HCT116 (cell line): Measurements from ENCODE around the gene EGFLAM. TPM values are rescaled to one million over a fixed set of nuclear protein-coding genes. Genes with fewer than 3 reads are reported as not detected.

Experiments used
- ATAC-seq: fragments of 200-7000 bp; cut with Tn5 transposase; 2 replicates; pipeline ENCODE4 v1.9.1; 2020; ENCODE audit warnings: mild to moderate bottlenecking, moderate library complexity
- Bru-seq: library from RNA; stranded (reverse); fragments of 400-500 nt; gene quantifications from one replicate; lab custom pipeline; 2021; lab: Mats Ljungman, UMichigan
- BruChase-seq, 2 experiments: library from RNA; stranded (reverse); fragments of 400-500 nt; gene quantifications; one replicate each; lab custom pipeline; 2021; lab: Mats Ljungman, UMichigan
- BruUV-seq: library from RNA; stranded (reverse); fragments of 400-500 nt; replicated peaks from 2 replicates; lab custom pipeline; 2021; lab: Mats Ljungman, UMichigan
- CTCF ChIA-PET: fragments of 300-600 bp; sonication (Branson Sonifier 250); formaldehyde crosslinking; loops from one replicate; lab custom pipeline; 2021; ENCODE audit warnings: antibody characterized with exemption; lab: Charles Lee
- POLR2A ChIA-PET: fragments of 300-600, 350-600 bp; sonication (Branson Sonifier 250); formaldehyde crosslinking; loops from one replicate; lab custom pipeline; 2021; ENCODE audit warnings: antibody characterized with exemption; lab: Charles Lee
- RAD21 ChIA-PET, 2 experiments: fragments of 300-600 bp; sonication (Branson Sonifier 250); formaldehyde crosslinking; loops; one replicate each; lab custom pipeline; 2023; ENCODE audit warnings: low total read pairs in 2 of 2; ENCODE audit not compliant: uncharacterized antibody in 2 of 2, unreplicated experiment in 2 of 2, low non-redundant PET in 1 of 2; lab: Charles Lee
- DNase-seq: peaks from one replicate; pipeline ENCODE4 v3.0.0-alpha.2; 2010; ENCODE audit warnings: low read depth, low spot score
- H2AFZ ChIP-seq: fragments of 200-600 bp; shearing (Covaris generic), sonication (generic); 2 replicates; pipeline ENCODE4 v1.6.1; 2017; ENCODE audit warnings: low read depth, mixed run types, mixed read lengths, antibody characterized with exemption, low read length; ENCODE audit not compliant: poor library complexity, severe bottlenecking
- H3K27ac ChIP-seq: 2 replicates; pipeline ENCODE4 v1.5.1; 2012; ENCODE audit warnings: low read depth, low read length
- H3K27me3 ChIP-seq: fragments of 200-600 bp; sonication (generic); 2 replicates; pipeline ENCODE4 v1.6.1; 2016; ENCODE audit warnings: mixed run types, low read length, mixed read lengths; ENCODE audit not compliant: insufficient read depth
- H3K36me3 ChIP-seq, 2 experiments: fragments of 200-500 bp in 1 of 2; fragments of 200-600 bp in 1 of 2; sonication (Bioruptor generic) in 1 of 2; sonication (generic) in 1 of 2; 2 replicates each; pipeline versions ENCODE4 v1.5.1 to v1.6.1; 2014 to 2016; ENCODE audit warnings: low read length in 2 of 2, inconsistent platforms in 1 of 2, mixed read lengths in 1 of 2, mixed run types in 1 of 2; ENCODE audit not compliant: insufficient read depth in 2 of 2, control insufficient read depth in 1 of 2
- H3K4me1 ChIP-seq, 2 experiments: fragments of 200-600 bp in 1 of 2; sonication (generic) in 1 of 2; 2 replicates each; pipeline versions ENCODE4 v1.5.1 to v1.6.1; 2012 to 2017; ENCODE audit warnings: low read length in 2 of 2, inconsistent platforms in 1 of 2, mild to moderate bottlenecking in 1 of 2, mixed read lengths in 1 of 2, mixed run types in 1 of 2, moderate library complexity in 1 of 2; ENCODE audit not compliant: insufficient read depth in 2 of 2, control insufficient read depth in 1 of 2
- H3K4me2 ChIP-seq: fragments of 200-600 bp; sonication (generic); 2 replicates; pipeline ENCODE4 v1.6.1; 2017; ENCODE audit warnings: mixed run types, low read length, mixed read lengths
- H3K4me3 ChIP-seq, 2 experiments: fragments of 200-600 bp in 1 of 2; sonication (generic) in 1 of 2; replicated peaks in 1 of 2; 2 replicates each; pipeline ENCODE4 v1.5.1; 2011 to 2016; ENCODE audit warnings: low read length in 2 of 2, control low read depth in 1 of 2, low read depth in 1 of 2, mild to moderate bottlenecking in 1 of 2, mixed read lengths in 1 of 2, mixed run types in 1 of 2
- H3K79me2 ChIP-seq: fragments of 200-600 bp; sonication (generic); 2 replicates; pipeline ENCODE4 v1.6.1; 2017; ENCODE audit warnings: mild to moderate bottlenecking, mixed run types, low read length, moderate library complexity, mixed read lengths; ENCODE audit not compliant: insufficient read depth
- H3K9ac ChIP-seq: fragments of 200-600 bp; sonication (generic); 2 replicates; pipeline ENCODE4 v1.6.1; 2016; ENCODE audit warnings: low read length, mixed read lengths
- H3K9me2 ChIP-seq: fragments of 200-600 bp; sonication (generic), shearing (Covaris generic); 2 replicates; pipeline ENCODE4 v1.6.1; 2017; ENCODE audit warnings: mixed run types, mild to moderate bottlenecking, moderate library complexity; ENCODE audit not compliant: insufficient read depth
- H3K9me3 ChIP-seq, 2 experiments: fragments of 200-500 bp in 1 of 2; fragments of 200-600 bp in 1 of 2; sonication (Bioruptor generic) in 1 of 2; sonication (generic) in 1 of 2; 2 replicates each; pipeline ENCODE4 v1.6.1; 2014 to 2017; ENCODE audit warnings: low read length in 2 of 2, mixed read lengths in 2 of 2, inconsistent platforms in 1 of 2, low read depth in 1 of 2, mild to moderate bottlenecking in 1 of 2, mixed run types in 1 of 2, moderate library complexity in 1 of 2; ENCODE audit not compliant: control insufficient read depth in 1 of 2, insufficient read depth in 1 of 2
- H4K20me1 ChIP-seq: fragments of 200-600 bp; sonication (generic), shearing (Covaris generic); 2 replicates; pipeline ENCODE4 v1.6.1; 2017; ENCODE audit warnings: mixed run types, mild to moderate bottlenecking, moderate library complexity; ENCODE audit not compliant: insufficient read depth
- ATF3 ChIP-seq: IDR thresholded peaks from 2 replicates; pipeline ENCODE4 v1.6.1; 2012
- CBX3 ChIP-seq: IDR thresholded peaks from 2 replicates; pipeline ENCODE4 v1.6.1; 2012; ENCODE audit warnings: low read depth
- CEBPB ChIP-seq: IDR thresholded peaks from 2 replicates; pipeline ENCODE4 v1.6.1; 2012; ENCODE audit warnings: low read depth
- EGR1 ChIP-seq: IDR thresholded peaks from 2 replicates; pipeline ENCODE4 v1.6.1; 2012; ENCODE audit warnings: low read depth
- EZH2 ChIP-seq: fragments of 200-600 bp; sonication (generic); IDR thresholded peaks from 2 replicates; pipeline ENCODE4 v1.6.1; 2017; ENCODE audit warnings: antibody characterized with exemption, mixed run types
- EZH2phosphoT487 ChIP-seq: fragments of 200-600 bp; IDR thresholded peaks from 2 replicates; pipeline ENCODE4 v1.6.1; 2018; ENCODE audit warnings: antibody characterized with exemption, borderline replicate concordance
- MAX ChIP-seq: IDR thresholded peaks from 2 replicates; pipeline ENCODE4 v1.6.1; 2012
- POLR2A ChIP-seq: IDR thresholded peaks from 2 replicates; pipeline ENCODE4 v1.7.0; 2011; ENCODE audit warnings: borderline replicate concordance; ENCODE audit not compliant: insufficient read depth, insufficient read length; ENCODE audit errors: extremely low read depth
- POLR2AphosphoS5 ChIP-seq: IDR thresholded peaks from 2 replicates; pipeline ENCODE4 v1.6.1; 2011; ENCODE audit warnings: mild to moderate bottlenecking, low read depth, low read length, moderate library complexity
- RAD21 ChIP-seq: IDR thresholded peaks from 2 replicates; pipeline ENCODE4 v1.6.1; 2012; ENCODE audit warnings: low read depth, mild to moderate bottlenecking
- SIN3A ChIP-seq: IDR thresholded peaks from 2 replicates; pipeline ENCODE4 v1.6.1; 2012; ENCODE audit warnings: low read depth
- TCF7L2 ChIP-seq: IDR thresholded peaks from 2 replicates; pipeline ENCODE4 v1.7.0; 2011; ENCODE audit warnings: borderline replicate concordance, inconsistent platforms; ENCODE audit not compliant: insufficient read depth, insufficient read length; ENCODE audit errors: extremely low read depth
- YY1 ChIP-seq: IDR thresholded peaks from 2 replicates; pipeline ENCODE4 v1.6.1; 2011; ENCODE audit warnings: low read length, low read depth, moderate library complexity, mild to moderate bottlenecking; ENCODE audit not compliant: insufficient replicate concordance; ENCODE audit errors: extremely low read depth
- ZFX ChIP-seq: fragments of 450-650 bp; IDR thresholded peaks from 2 replicates; pipeline ENCODE4 v1.6.1; 2017
- ZNF274 ChIP-seq: fragments of 200-500 bp; sonication (Bioruptor generic); IDR thresholded peaks from 2 replicates; pipeline ENCODE4 v1.6.1; 2014; ENCODE audit warnings: mild to moderate bottlenecking, low read depth, low read length, inconsistent platforms
- intact Hi-C: fragments of 100-400 bp; cut with micrococcal nuclease; formaldehyde crosslinking; loops from 2 replicates; pipeline ENCODE4 v1.10.0; 2022
- long read RNA-seq: library from polyadenylated mRNA; unstranded; transcript quantifications from one replicate; pipeline ENCODE4 v2.0.0, GENCODE V29; 2021; ENCODE audit not compliant: unreplicated experiment
- polyA plus RNA-seq: library from polyadenylated mRNA; unstranded; fragments of >200 nt; gene quantifications from 2 replicates; pipeline ENCODE4 v1.2.1, GENCODE V29; 2012; ENCODE audit warnings: missing spikeins
- total RNA-seq: library from RNA; stranded (reverse); gene quantifications from one replicate; pipeline ENCODE4 v1.2.1, GENCODE V29; 2021; ENCODE audit not compliant: unreplicated experiment
- TF ChIP-seq, protein P1 (sequence below): IDR thresholded peaks from 2 replicates; pipeline ENCODE4 v1.6.1; 2011; ENCODE audit warnings: mild to moderate bottlenecking, low read length, moderate library complexity; ENCODE audit not compliant: insufficient replicate concordance; ENCODE audit errors: extremely low read depth

EGFLAM gene
- total RNA-seq (not detected), Bru-seq, nascent RNA (percentile 0 among the genes with signal in this experiment), BruChase-seq, experiment 1, labeled RNA remaining after a 6-hour chase (not detected), BruChase-seq, experiment 2, labeled RNA remaining after a 2-hour chase (percentile 0 among the genes with signal in this experiment)
- polyA plus RNA-seq, result not detected in 2 replicates
- long read RNA-seq, result 0 reads

GRCh38 chr5:38258319-38259061 is at the start of gene EGFLAM:
Gene EGFLAM, plus strand, starts transcription at chr5:38258559. Its CDS starts 196 bp downstream, at chr5:38258755.
- H3K9me2 ChIP-seq, result no peaks in the 10 kb centered on the region
- no peaks in the 10 kb centered on the region for H3K4me1 ChIP-seq
- DNase-seq (no peak), ATAC-seq (no peak)
- ChIA-PET CTCF (no interaction called here), POLR2A (no interaction called here), RAD21 (no interaction called here)
- H3K27ac ChIP-seq, result no peak within 1 kb of the TSS
- no peak within 1 kb of the TSS for H3K4me3 ChIP-seq
- TF ChIP-seq YY1 (no peak), ZNF274 (no peak), EZH2 (no peak), RAD21 (no peak)
- TF ChIP-seq, all 23 proteins: peak for 0
- no peak within 1 kb of the TSS for H2AFZ ChIP-seq
- peaks cover 26% of the 10 kb centered on the region for H3K27me3 ChIP-seq
- no peak within 1 kb of the TSS for H3K9ac ChIP-seq
- H3K9me3 ChIP-seq, result no peaks in the 10 kb centered on the region
- intact Hi-C loops, result no loop called here
- no TSS peak for BruUV-seq
- H3K4me2 ChIP-seq, result no peak within 1 kb of the TSS
- no peaks in the 10 kb centered on the region for H3K36me3 ChIP-seq
- no peaks in the 10 kb centered on the region for H4K20me1 ChIP-seq
- no peaks in the 10 kb centered on the region for H3K79me2 ChIP-seq

DNA sequence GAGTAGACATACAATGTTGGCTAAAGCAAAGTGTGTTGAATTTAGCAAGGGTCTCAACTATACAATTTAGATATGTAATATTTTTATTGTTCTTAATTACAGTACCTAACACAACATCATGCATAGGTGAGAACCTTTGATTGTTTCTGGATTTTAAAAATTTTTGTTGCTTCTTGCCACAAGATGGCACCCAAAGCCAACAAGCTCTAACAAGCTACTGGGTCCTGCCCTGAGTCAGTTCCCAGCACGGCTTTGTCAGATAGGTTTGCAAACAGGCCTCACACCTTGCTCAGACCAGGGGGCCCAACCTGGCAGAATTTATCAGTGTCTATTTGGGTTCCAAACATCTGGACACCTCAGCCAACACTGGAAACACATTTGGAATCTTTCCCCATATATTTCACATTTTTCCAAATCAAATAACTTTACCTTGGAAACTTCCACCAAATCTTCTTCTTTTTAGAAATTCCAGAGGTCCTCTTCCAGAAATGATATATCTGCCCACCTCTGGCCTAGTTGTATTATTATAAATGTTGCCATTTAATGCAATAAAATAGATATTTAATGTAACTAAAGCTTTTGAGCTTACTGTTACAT is 49.5 kb upstream of the EGFLAM start:
- H4K20me1 ChIP-seq, result no peaks in the 10 kb centered on the region
- H3K9me2 ChIP-seq, result no peaks in the 10 kb centered on the region
- H3K9ac ChIP-seq, result no peak overlapping the region
- peaks cover 0 to 3% of the 10 kb centered on the region in 2 experiments; a peak in 1 of 4 replicates for H3K4me1 ChIP-seq
- DNase-seq (peak; percentile 47), ATAC-seq (peak; percentile 78)
- H3K79me2 ChIP-seq, result no peaks in the 10 kb centered on the region
- CTCF ChIA-PET, result interaction anchor here (0.9 to 3.7 kb wide), 8 partner anchors 180 to 601 kb away, joined by 3 to 17 read pairs (median 6); no protein-coding TSS in a partner anchor
- H2AFZ ChIP-seq, result no peak overlapping the region
- H3K27me3 ChIP-seq, result no peaks in the 10 kb centered on the region
- no peaks in the 10 kb centered on the region for H3K36me3 ChIP-seq
- RAD21 ChIA-PET, result no interaction called here
- BruUV-seq, result no TSS peak
- POLR2A ChIA-PET, result no interaction called here
- no peaks in the 10 kb centered on the region for H3K9me3 ChIP-seq
- no peak overlapping the region for H3K4me3 ChIP-seq
- no peak overlapping the region for H3K4me2 ChIP-seq
- no peak overlapping the region for H3K27ac ChIP-seq
- intact Hi-C loops, result loop anchor here (1.0 to 10.0 kb wide), 4 partner anchors 195 to 716 kb away; no protein-coding TSS in a partner anchor
- TF ChIP-seq CEBPB (no peak), POLR2A (no peak), ZNF274 (no peak), SIN3A (no peak), ATF3 (no peak), TCF7L2 (no peak), EZH2phosphoT487 (no peak), CBX3 (0 out of 2 replicates have a peak, but pooled peaks have one; percentile 15), EGR1 (no peak), POLR2AphosphoS5 (no peak), RAD21 (peak; percentile 87), MAX (no peak), ZFX (no peak)
- TF ChIP-seq, protein P1, sequence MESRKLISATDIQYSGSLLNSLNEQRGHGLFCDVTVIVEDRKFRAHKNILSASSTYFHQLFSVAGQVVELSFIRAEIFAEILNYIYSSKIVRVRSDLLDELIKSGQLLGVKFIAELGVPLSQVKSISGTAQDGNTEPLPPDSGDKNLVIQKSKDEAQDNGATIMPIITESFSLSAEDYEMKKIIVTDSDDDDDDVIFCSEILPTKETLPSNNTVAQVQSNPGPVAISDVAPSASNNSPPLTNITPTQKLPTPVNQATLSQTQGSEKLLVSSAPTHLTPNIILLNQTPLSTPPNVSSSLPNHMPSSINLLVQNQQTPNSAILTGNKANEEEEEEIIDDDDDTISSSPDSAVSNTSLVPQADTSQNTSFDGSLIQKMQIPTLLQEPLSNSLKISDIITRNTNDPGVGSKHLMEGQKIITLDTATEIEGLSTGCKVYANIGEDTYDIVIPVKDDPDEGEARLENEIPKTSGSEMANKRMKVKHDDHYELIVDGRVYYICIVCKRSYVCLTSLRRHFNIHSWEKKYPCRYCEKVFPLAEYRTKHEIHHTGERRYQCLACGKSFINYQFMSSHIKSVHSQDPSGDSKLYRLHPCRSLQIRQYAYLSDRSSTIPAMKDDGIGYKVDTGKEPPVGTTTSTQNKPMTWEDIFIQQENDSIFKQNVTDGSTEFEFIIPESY, result no peak
